Gastroesophageal sphincter (tissue), 3 donors: ENCODE measurements around the gene EIF5B.

Source experiments
- CTCF ChIP-seq, 4 experiments: fragments of 200-600 bp in 2 of 4; fragments of 450-650 bp in 2 of 4; sonication (generic) in 1 of 4; IDR thresholded peaks; one replicate each; pipeline ENCODE4 v1.5.1; 2017 to 2019; ENCODE audit warnings: antibody characterized with exemption in 4 of 4, mild to moderate bottlenecking in 2 of 4, moderate library complexity in 2 of 4
- EP300 ChIP-seq: sonication (generic); formaldehyde crosslinking; IDR thresholded peaks from one replicate; pipeline ENCODE4 v1.6.1; 2017; ENCODE audit warnings: antibody characterized with exemption, mild to moderate bottlenecking
- POLR2AphosphoS5 ChIP-seq: sonication (generic); formaldehyde crosslinking; IDR thresholded peaks from one replicate; pipeline ENCODE4 v1.6.1; 2017; ENCODE audit warnings: antibody characterized with exemption

GRCh38 chr2:99297994-99298393 is 39.2 kb upstream of the EIF5B start:
- TF ChIP-seq EP300 (no peak), POLR2AphosphoS5 (no peak), CTCF (IDR thresholded peaks at IDR 0.05) (no peak)
